K562 (cell line): ENCODE results near the gene CLK4. TPM values are rescaled to one million over a fixed set of nuclear protein-coding genes. Genes with fewer than 3 reads are reported as not detected.

Experiments
- ATAC-seq: fragments of 200-7000 bp; cut with Tn5 transposase; 3 replicates; pipeline ENCODE4 v1.9.1; 2020; ENCODE audit warnings: moderate library complexity
- BruUV-seq: library from RNA; stranded (reverse); fragments of 400-500 nt; replicated peaks from 2 replicates; lab custom pipeline; 2021; lab: Mats Ljungman, UMichigan
- CTCF ChIA-PET: fragments of 300-600 bp; formaldehyde crosslinking; extraction: SDS; loops from one replicate; lab custom pipeline; 2021; ENCODE audit warnings: low intra/inter-chr PET ratio; lab: Yijun Ruan, JAX
- POLR2A ChIA-PET: fragments of 300-600, 350-650 bp; sonication (Branson Sonifier 250); formaldehyde crosslinking; extraction: SDS; loops from one replicate; lab custom pipeline; 2021; ENCODE audit warnings: antibody characterized with exemption, inconsistent platforms; lab: Yijun Ruan, JAX
- DNase-seq, 4 experiments: peaks; one replicate each; pipeline versions ENCODE4 v3.0.0 to v3.0.0-alpha.2; 2011 to 2018; ENCODE audit warnings: low spot score in 3 of 4, mixed read lengths in 3 of 4; ENCODE audit errors: extremely low read depth in 1 of 4
- FAIRE-seq: peaks from 2 replicates; lab custom pipeline; 2011; peaks lifted over from hg19 to GRCh38; lab: Jason Lieb, UNC
- H2AFZ ChIP-seq: 2 replicates; pipeline ENCODE4 v1.6.0; 2011; ENCODE audit warnings: low read depth, low read length, control low read depth, inconsistent platforms
- H3K27ac ChIP-seq: fragments of 200-600 bp; 3 replicates; pipeline ENCODE4 v1.8.0; 2011; ENCODE audit warnings: low read depth, mild to moderate bottlenecking, control low read depth, inconsistent platforms, low read length, moderate library complexity, mixed read lengths; ENCODE audit errors: extremely low read depth
- H3K27me3 ChIP-seq, 2 experiments: fragments of 300-600 bp in 1 of 2; 2 replicates in 1 of 2; 3 replicates in 1 of 2; pipeline versions ENCODE4 v1.6.0 to v1.8.0; 2011; ENCODE audit warnings: inconsistent platforms in 2 of 2, low read length in 2 of 2, mild to moderate bottlenecking in 1 of 2, mixed read lengths in 1 of 2, moderate library complexity in 1 of 2; ENCODE audit not compliant: control insufficient read depth in 2 of 2, insufficient read depth in 2 of 2
- H3K36me3 ChIP-seq: fragments of 300-600 bp; 3 replicates; pipeline ENCODE4 v1.8.0; 2011; ENCODE audit warnings: mild to moderate bottlenecking, low read length, inconsistent platforms; ENCODE audit not compliant: control insufficient read depth, insufficient read depth
- H3K4me1 ChIP-seq, 2 experiments: fragments of 200-600 bp in 1 of 2; replicated peaks in 1 of 2; 2 replicates in 1 of 2; 3 replicates in 1 of 2; pipeline versions ENCODE4 v1.5.1 to v1.8.0; 2011; ENCODE audit warnings: inconsistent platforms in 2 of 2, low read length in 2 of 2, mild to moderate bottlenecking in 1 of 2, mixed read lengths in 1 of 2, moderate library complexity in 1 of 2; ENCODE audit not compliant: control insufficient read depth in 2 of 2, insufficient read depth in 2 of 2
- H3K4me2 ChIP-seq: 2 replicates; pipeline ENCODE4 v1.6.1; 2011; ENCODE audit warnings: low read length, control low read depth, inconsistent platforms, mixed read lengths; ENCODE audit not compliant: insufficient read depth
- H3K4me3 ChIP-seq: fragments of 200-600 bp; sonication (generic), shearing (Covaris generic); 2 replicates; pipeline ENCODE4 v1.5.1; 2016; ENCODE audit warnings: control low read depth, inconsistent platforms
- H3K79me2 ChIP-seq: fragments of 200-600 bp; 3 replicates; pipeline ENCODE4 v1.8.0; 2011; ENCODE audit warnings: low read length, inconsistent platforms; ENCODE audit not compliant: control insufficient read depth, insufficient read depth
- H3K9ac ChIP-seq, 2 experiments: 2 replicates each; pipeline versions ENCODE4 v1.6.0 to v1.6.1; 2011; ENCODE audit warnings: low read depth in 2 of 2, low read length in 2 of 2, control low read depth in 1 of 2, inconsistent platforms in 1 of 2, mild to moderate bottlenecking in 1 of 2, mixed read lengths in 1 of 2; ENCODE audit not compliant: insufficient read depth in 1 of 2
- H3K9me1 ChIP-seq: one replicate; pipeline ENCODE4 v1.6.0; 2011; ENCODE audit warnings: inconsistent platforms, mild to moderate bottlenecking, low read length, moderate library complexity; ENCODE audit not compliant: control insufficient read depth, insufficient read depth
- H3K9me3 ChIP-seq: replicated peaks from 2 replicates; pipeline ENCODE4 v1.5.1; 2011; ENCODE audit warnings: low read depth, low read length, inconsistent platforms; ENCODE audit not compliant: control insufficient read depth, insufficient read depth
- H4K20me1 ChIP-seq: replicated peaks from 2 replicates; pipeline ENCODE4 v1.6.1; 2011; ENCODE audit warnings: low read length, inconsistent platforms, mixed read lengths; ENCODE audit not compliant: control insufficient read depth, insufficient read depth
- CXXC5 ChIP-seq: fragments of 250-450 bp; sonication (Bioruptor Pico); IDR thresholded peaks from 2 replicates; pipeline ENCODE4 v1.8.0; 2022; ENCODE audit warnings: inconsistent platforms, mild to moderate bottlenecking, moderate library complexity
- FOXM1 ChIP-seq, 2 experiments: fragments of 450-650 bp in 1 of 2; sonication (generic) in 1 of 2; formaldehyde crosslinking in 1 of 2; IDR thresholded peaks; 2 replicates each; pipeline versions ENCODE4 v1.6.1 to v1.9.0; 2017 to 2022; ENCODE audit warnings: low read depth in 2 of 2, mild to moderate bottlenecking in 2 of 2, missing genetic modification reagents in 1 of 2, moderate library complexity in 1 of 2
- GATAD2B ChIP-seq: fragments of 450-650 bp; IDR thresholded peaks from 2 replicates; pipeline ENCODE4 v1.6.1; 2017; ENCODE audit warnings: mild to moderate bottlenecking, borderline replicate concordance
- SIN3B ChIP-seq: fragments of 450-650 bp; IDR thresholded peaks from 2 replicates; pipeline ENCODE4 v1.6.1; 2017; ENCODE audit warnings: low read depth, mild to moderate bottlenecking, moderate library complexity
- SMARCA4 ChIP-seq: fragments of 450-650 bp; IDR thresholded peaks from 2 replicates; pipeline ENCODE4 v1.6.1; 2016
- WGBS: fragments of 100-300 bp; shearing (Covaris generic); methylation state at CpG from one replicate; pipeline ENCODE4 v1.1.6; 2016; ENCODE audit warnings: low coverage, mixed read lengths; ENCODE audit not compliant: insufficient coverage; ENCODE audit errors: missing lambda C conversion rate; 5-methylcytosine and 5-hydroxymethylcytosine counted together
- in situ Hi-C: fragments of 300-500 bp; cut with MboI; formaldehyde crosslinking; loops from 4 replicates; pipeline ENCODE4 v1.15.0; 2018; ENCODE audit warnings: inconsistent platforms, mixed read lengths
- intact Hi-C: fragments of 100-400 bp; cut with micrococcal nuclease; formaldehyde crosslinking; loops from 2 replicates; pipeline ENCODE4 v1.14.2; 2022
- polyA plus RNA-seq, 8 experiments: library from polyadenylated mRNA; depleted of rRNA in 4 of 8; stranded (reverse) in 5 of 8; unstranded in 3 of 8; fragments of >200 nt; fragmentation: Nextera tagmentation in 2 of 8; fragmentation: Illumina TruSeq in 1 of 8; extraction: Ambion mirVana in 2 of 8; extraction: Trizol in 1 of 8; gene quantifications; 2 replicates each; pipeline versions ENCODE4 v1.2.1 to v1.2.3, GENCODE V29; 2011 to 2014; ENCODE audit warnings: inconsistent platforms in 1 of 8, missing spikeins in 1 of 8
- total RNA-seq, 7 experiments: library from RNA; depleted of rRNA in 6 of 7; stranded (reverse); fragments of >200 nt in 6 of 7; fragmentation: Illumina TruSeq in 2 of 7; extraction: Trizol in 2 of 7; gene quantifications; 2 replicates each; pipeline versions ENCODE4 v1.2.1 to v1.2.3, GENCODE V29; 2011 to 2021; ENCODE audit warnings: low replicate concordance in 1 of 7
- TF ChIP-seq, protein P1 (sequence below), 3 experiments: IDR thresholded peaks in 2 of 3; conservative IDR thresholded peaks in 1 of 3; 2 replicates each; pipeline ENCODE4 v1.5.1; 2011 to 2012; ENCODE audit warnings: low read length in 3 of 3, mild to moderate bottlenecking in 3 of 3, control low read depth in 2 of 3, improper control_type of control experiment in 1 of 3, inconsistent platforms in 1 of 3, low read depth in 1 of 3, mixed read lengths in 1 of 3, moderate library complexity in 1 of 3; ENCODE audit not compliant: insufficient read depth in 2 of 3
- TF ChIP-seq, protein P2 (sequence below), 2 experiments: fragments of 450-650 bp; formaldehyde crosslinking in 1 of 2; IDR thresholded peaks; 2 replicates each; pipeline versions ENCODE4 v1.4.0 to v1.6.1; 2014 to 2020; ENCODE audit warnings: mild to moderate bottlenecking in 2 of 2, borderline replicate concordance in 1 of 2, low read depth in 1 of 2

Gene CLK4
- total and polyA plus RNA-seq, 9 of the 15 experiments (the other 6 are each of a cell fraction or from before 2014, with no cell fraction given) = 10.5 to 23.1 (median 13.9) TPM

DNA sequence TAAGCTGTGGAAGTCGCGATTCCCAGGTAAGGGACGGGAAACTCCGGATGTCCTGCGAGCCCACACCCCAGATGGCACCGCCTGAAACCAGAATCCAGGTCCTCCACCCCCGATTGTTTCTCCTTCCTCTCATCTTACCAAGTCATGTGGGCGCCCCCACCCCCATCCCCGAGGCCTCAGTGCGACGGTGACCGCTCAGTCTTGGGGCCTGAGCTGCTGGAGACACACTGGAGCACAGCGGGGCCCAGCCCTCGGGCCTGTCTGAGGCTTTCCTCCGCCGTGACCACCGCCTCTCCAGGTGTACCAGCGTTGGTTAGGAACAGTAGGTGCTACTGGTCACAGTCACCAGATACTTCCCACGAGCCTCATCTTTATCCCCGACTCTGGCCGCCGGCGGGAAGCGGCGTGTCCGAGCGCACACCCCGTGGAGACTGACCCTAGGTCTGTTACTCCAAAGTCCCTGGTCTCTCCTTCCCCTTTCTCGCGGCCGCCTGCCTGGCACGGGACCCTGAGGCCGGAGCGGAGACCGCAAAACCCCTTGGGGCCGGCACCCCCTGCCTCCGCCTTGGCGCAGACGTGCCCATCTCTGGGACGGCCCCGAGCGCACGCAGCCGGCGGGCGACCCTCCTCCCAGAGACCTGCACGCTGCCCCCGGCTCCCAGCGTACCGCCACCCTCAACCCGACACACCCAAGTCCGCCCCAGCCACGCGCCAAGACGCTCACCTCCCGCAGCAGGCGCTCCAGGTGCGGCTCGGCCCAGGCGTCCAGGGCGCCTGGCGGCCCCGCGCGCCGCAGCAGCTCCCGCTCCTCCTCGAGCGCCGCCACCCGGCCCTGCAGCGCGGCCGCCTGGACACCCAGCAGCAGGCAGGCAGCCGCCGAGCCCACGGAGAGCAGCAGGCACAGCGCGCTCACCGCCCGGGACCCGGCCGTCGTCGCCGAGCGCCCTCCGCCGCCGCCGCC lies 37.4 kb downstream of the CLK4 start:
- Histone ChIP-seq H3K9ac (no peak overlapping the region), H3K4me2 (peak overlapping the region; percentile 67; the same call in 1 of the 2 replicates), H3K27ac (no peak overlapping the region), H4K20me1 (no peaks in the 10 kb centered on the region; the same call in 1 of the 2 replicates), H3K9me1 (no peaks in the 10 kb centered on the region), H2AFZ (no peak overlapping the region), H3K9me3 (no peaks in the 10 kb centered on the region), H3K27me3 (peaks cover 24 to 47% of the 10 kb centered on the region in 2 experiments), H3K36me3 (no peaks in the 10 kb centered on the region), H3K4me1 (peaks cover 0 to 16% of the 10 kb centered on the region in 2 experiments; a peak in 3 of 5 replicates), H3K79me2 (no peaks in the 10 kb centered on the region), H3K4me3 (peak overlapping the region; percentile 33)
- no TSS peak for BruUV-seq
- ChIA-PET POLR2A (interaction anchor here (0.6 to 0.9 kb wide), 2 partner anchors 128 to 384 kb away, joined by 4 read pairs; no protein-coding TSS in a partner anchor), CTCF (interaction anchor here (0.7 to 3.0 kb wide), 4 partner anchors 172 to 310 kb away, joined by 3 to 35 read pairs (median 8); no protein-coding TSS in a partner anchor)
- peak; percentile 68 for ATAC-seq
- intact Hi-C loops (loop anchor here (1.0 to 2.0 kb wide), 3 partner anchors 129 to 309 kb away; no protein-coding TSS in a partner anchor), in situ Hi-C loops (loop anchor here (5.0 kb wide), 1 partner anchor 307 kb away; no protein-coding TSS in a partner anchor)
- DNase-seq = peak; percentile 39 to 43 (median 41)
- no peak for FAIRE-seq
- 6% methylated on average over 50 of the region's 91 CpGs for WGBS
- TF ChIP-seq, protein P1, sequence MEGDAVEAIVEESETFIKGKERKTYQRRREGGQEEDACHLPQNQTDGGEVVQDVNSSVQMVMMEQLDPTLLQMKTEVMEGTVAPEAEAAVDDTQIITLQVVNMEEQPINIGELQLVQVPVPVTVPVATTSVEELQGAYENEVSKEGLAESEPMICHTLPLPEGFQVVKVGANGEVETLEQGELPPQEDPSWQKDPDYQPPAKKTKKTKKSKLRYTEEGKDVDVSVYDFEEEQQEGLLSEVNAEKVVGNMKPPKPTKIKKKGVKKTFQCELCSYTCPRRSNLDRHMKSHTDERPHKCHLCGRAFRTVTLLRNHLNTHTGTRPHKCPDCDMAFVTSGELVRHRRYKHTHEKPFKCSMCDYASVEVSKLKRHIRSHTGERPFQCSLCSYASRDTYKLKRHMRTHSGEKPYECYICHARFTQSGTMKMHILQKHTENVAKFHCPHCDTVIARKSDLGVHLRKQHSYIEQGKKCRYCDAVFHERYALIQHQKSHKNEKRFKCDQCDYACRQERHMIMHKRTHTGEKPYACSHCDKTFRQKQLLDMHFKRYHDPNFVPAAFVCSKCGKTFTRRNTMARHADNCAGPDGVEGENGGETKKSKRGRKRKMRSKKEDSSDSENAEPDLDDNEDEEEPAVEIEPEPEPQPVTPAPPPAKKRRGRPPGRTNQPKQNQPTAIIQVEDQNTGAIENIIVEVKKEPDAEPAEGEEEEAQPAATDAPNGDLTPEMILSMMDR (IDR thresholded peaks at IDR 0.05 in 2 of 3, conservative IDR thresholded peaks at IDR 0.05 in 1 of 3; ENCODE audit: insufficient read depth in 2 of 3, low read depth in 1 of 3, low read length in 3 of 3) = peak in 2 of 3 experiments; percentile 27 to 55; a peak in 2 of 6 replicates
- TF ChIP-seq SMARCA4 (no peak), FOXM1 (IDR thresholded peaks at IDR 0.05; ENCODE audit: low read depth) (no peak), FOXM1 (CRISPR knock-in tag; IDR thresholded peaks at IDR 0.05; ENCODE audit: low read depth) (no peak), SIN3B (0 out of 2 replicates have a peak, but pooled peaks have one; percentile 32), CXXC5 (0 out of 2 replicates have a peak, but pooled peaks have one; percentile 25), GATAD2B (0 out of 2 replicates have a peak, but pooled peaks have one; percentile 50)
- TF ChIP-seq, protein P2, sequence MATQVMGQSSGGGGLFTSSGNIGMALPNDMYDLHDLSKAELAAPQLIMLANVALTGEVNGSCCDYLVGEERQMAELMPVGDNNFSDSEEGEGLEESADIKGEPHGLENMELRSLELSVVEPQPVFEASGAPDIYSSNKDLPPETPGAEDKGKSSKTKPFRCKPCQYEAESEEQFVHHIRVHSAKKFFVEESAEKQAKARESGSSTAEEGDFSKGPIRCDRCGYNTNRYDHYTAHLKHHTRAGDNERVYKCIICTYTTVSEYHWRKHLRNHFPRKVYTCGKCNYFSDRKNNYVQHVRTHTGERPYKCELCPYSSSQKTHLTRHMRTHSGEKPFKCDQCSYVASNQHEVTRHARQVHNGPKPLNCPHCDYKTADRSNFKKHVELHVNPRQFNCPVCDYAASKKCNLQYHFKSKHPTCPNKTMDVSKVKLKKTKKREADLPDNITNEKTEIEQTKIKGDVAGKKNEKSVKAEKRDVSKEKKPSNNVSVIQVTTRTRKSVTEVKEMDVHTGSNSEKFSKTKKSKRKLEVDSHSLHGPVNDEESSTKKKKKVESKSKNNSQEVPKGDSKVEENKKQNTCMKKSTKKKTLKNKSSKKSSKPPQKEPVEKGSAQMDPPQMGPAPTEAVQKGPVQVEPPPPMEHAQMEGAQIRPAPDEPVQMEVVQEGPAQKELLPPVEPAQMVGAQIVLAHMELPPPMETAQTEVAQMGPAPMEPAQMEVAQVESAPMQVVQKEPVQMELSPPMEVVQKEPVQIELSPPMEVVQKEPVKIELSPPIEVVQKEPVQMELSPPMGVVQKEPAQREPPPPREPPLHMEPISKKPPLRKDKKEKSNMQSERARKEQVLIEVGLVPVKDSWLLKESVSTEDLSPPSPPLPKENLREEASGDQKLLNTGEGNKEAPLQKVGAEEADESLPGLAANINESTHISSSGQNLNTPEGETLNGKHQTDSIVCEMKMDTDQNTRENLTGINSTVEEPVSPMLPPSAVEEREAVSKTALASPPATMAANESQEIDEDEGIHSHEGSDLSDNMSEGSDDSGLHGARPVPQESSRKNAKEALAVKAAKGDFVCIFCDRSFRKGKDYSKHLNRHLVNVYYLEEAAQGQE (IDR thresholded peaks at IDR 0.05; ENCODE audit: borderline replicate concordance) = peak; percentile 25
- TF ChIP-seq, protein P2 (CRISPR knock-in tag; IDR thresholded peaks at IDR 0.05; ENCODE audit: low read depth) = no peak
